Measurements from ENCODE around the gene RPS27. TPM values are rescaled to one million over a fixed set of nuclear protein-coding genes. Genes with fewer than 3 reads are reported as not detected.

The RPS27 gene
- 4,038 to 7,790 TPM (median 4,623 TPM) in 5 replicates for total RNA-seq (2022; extraction: Qiagen RNA extraction; ENCODE audit: low read depth)

DNA sequence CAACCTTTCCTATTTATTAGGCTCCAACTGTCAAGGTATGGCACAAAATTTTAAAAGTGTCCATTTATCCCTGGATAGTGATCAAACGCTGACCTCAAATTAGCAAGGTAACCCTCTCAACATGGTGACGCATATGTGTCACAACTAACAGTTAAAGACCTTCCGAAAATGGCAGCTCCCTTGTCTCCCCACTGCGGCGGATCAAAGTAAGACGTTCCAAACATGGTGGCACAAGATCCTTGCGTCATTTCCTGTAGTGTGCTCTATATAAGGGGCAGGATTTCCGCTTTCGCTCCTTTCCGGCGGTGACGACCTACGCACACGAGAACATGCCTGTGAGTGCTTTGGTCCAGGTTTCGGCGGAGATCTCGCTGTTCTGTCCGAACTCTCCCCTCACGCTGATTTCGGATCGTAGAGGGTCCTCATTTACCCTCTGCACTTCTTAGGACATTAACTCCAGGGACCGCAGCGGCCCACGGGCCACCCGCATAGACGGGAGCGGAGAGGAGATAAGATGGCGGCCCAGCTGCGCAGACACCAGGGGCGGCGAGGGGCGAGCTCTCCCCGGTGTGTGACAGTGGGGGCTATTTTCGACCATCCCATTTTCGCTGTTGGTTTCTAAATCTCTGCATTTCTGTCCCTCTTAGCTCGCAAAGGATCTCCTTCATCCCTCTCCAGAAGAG, at the start of gene RPS27:
TSS of gene RPS27 (plus strand) at position 295 of the 683 bp plus-strand sequence. CDS start at position 330, 35 bp downstream.

GRCh38 chr1:153946622-153947241, 43.8 kb upstream of the RPS27 start, which contains the start of gene DENND4B:
TSS of gene DENND4B (minus strand) at chr1:153946718. CDS start at chr1:153944374, 2,344 bp downstream.

GRCh38 chr1:153958111-153958960, 32.2 kb upstream of the RPS27 start, which contains the start of gene CRTC2:
TSS of gene CRTC2 (minus strand) at chr1:153958612. CDS start at chr1:153958497, 115 bp downstream.

GRCh38 chr1:153963030-153963849, 27.3 kb upstream of the RPS27 start, which contains the start of gene SLC39A1:
TSS of gene SLC39A1 (minus strand) at chr1:153963537. CDS start at chr1:153962715, 822 bp downstream.

GRCh38 chr1:153967107-153967999, 23.2 kb upstream of the RPS27 start, which contains the start of gene CREB3L4:
TSS of gene CREB3L4 (plus strand) at chr1:153967902. CDS start at chr1:153968526, 624 bp downstream.

DNA sequence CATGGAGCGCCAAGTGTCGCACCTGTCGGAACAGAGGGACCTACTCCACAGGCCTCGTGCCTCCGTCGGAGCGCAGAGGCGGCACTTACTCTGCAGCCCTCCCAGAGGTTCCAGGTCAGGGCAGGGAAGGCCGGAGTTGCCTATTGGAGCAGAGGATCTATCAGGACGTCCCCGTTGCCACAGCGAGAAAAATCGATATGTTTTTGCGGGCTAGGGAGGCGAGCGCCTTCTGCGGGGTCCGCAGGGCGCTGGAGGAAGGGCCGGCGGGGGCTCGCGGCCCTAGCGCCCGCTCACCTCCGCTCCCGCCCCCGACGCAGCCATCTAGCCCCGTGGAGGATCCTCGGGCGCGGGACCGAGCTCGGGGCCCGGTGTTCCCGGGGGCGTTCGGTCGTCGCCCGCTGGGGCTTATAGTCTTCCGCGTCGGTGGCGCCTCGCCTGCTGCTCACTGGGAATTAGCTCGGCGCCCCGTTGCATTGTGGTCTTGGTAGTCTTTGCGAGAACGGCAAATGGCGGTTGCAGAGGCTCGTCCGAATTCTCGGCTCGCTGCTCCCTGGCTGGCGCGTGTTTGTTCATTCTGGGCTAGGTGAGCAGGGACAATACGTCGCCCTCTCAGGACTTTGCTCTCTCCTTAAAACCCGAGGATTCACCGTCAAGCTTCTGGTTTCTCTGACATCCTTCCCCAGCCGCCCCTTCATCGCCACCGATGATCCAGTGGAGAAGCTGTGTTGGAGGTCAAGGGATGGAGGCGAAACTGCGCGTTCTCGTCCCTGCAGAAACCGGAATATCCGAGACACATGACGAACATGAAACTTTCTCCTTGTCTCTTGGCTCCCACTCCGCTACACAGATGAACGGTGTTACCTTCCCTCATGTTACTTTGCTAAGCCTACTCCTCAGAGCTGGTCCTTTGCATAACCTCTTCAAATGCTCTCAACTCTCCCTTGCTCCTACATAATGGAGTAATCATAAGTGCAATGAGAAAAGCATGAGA, 13.0 kb upstream of the RPS27 start, which contains the start of gene JTB:
TSS of gene JTB (minus strand) at position 425 of the 991 bp plus-strand sequence. CDS start at position 3, 422 bp downstream.

GRCh38 chr1:153985941-153986761, 4.4 kb upstream of the RPS27 start, which contains the start of gene RAB13:
TSS of gene RAB13 (minus strand) at chr1:153986339. CDS start at chr1:153986236, 103 bp downstream.

Other genes starting within 250 kb of the RPS27 start
- 0.39 to 1.7 TPM (median 0.92 TPM) in 5 replicates for gene SLC27A3, start 215.4 kb upstream of the RPS27 start, total RNA-seq (2022; extraction: Qiagen RNA extraction; ENCODE audit: low read depth)
- 6.8 to 10.3 TPM (median 8.7 TPM) in 5 replicates for gene GATAD2B, start 67.8 kb upstream of the RPS27 start, total RNA-seq (2022; extraction: Qiagen RNA extraction; ENCODE audit: low read depth)
- gene DENND4B, start 44.0 kb upstream of the RPS27 start, total RNA-seq (2022; extraction: Qiagen RNA extraction; ENCODE audit: low read depth): 20.4 to 33.0 TPM (median 31.2 TPM) in 5 replicates
- gene CRTC2, start 32.1 kb upstream of the RPS27 start, total RNA-seq (2022; extraction: Qiagen RNA extraction; ENCODE audit: low read depth): 33.2 to 45.2 TPM (median 38.3 TPM) in 5 replicates
- gene SLC39A1, start 27.2 kb upstream of the RPS27 start, total RNA-seq (2022; extraction: Qiagen RNA extraction; ENCODE audit: low read depth): 141 to 162 TPM (median 149 TPM) in 5 replicates
- 7.9 to 10.6 TPM (median 9.9 TPM) in 5 replicates for gene CREB3L4, start 22.9 kb upstream of the RPS27 start, total RNA-seq (2022; extraction: Qiagen RNA extraction; ENCODE audit: low read depth)
- 106 to 170 TPM (median 153 TPM) in 5 replicates for gene JTB, start 13.1 kb upstream of the RPS27 start, total RNA-seq (2022; extraction: Qiagen RNA extraction; ENCODE audit: low read depth)
- 138 to 159 TPM (median 146 TPM) in 5 replicates for gene RAB13, start 4.4 kb upstream of the RPS27 start, total RNA-seq (2022; extraction: Qiagen RNA extraction; ENCODE audit: low read depth)
- not detected in 5 replicates for gene NUP210L, start 164.3 kb downstream of the RPS27 start, total RNA-seq (2022; extraction: Qiagen RNA extraction; ENCODE audit: low read depth)
- gene TPM3, start 201.3 kb downstream of the RPS27 start, total RNA-seq (2022; extraction: Qiagen RNA extraction; ENCODE audit: low read depth): 459 to 630 TPM (median 469 TPM) in 5 replicates
- 0.61 TPM in 1 of 5 replicates, not detected in the others for gene CFAP141, start 215.6 kb downstream of the RPS27 start, total RNA-seq (2022; extraction: Qiagen RNA extraction; ENCODE audit: low read depth)
- 103 to 115 TPM (median 111 TPM) in 5 replicates for gene UBAP2L, start 230.2 kb downstream of the RPS27 start, total RNA-seq (2022; extraction: Qiagen RNA extraction; ENCODE audit: low read depth)

All from A549 treated with RU486 at 1 μM for 4 hours (cell line).